Umbilical cord (tissue), 2 donors: ENCODE results near the gene MSX1. TPM values are rescaled to one million over a fixed set of nuclear protein-coding genes. Genes with fewer than 3 reads are reported as not detected.

Experiments used
- DNase-seq: peaks from one replicate; pipeline ENCODE4 v3.0.0-alpha.2; 2015; ENCODE audit warnings: low spot score
- total RNA-seq: library from RNA; depleted of rRNA; stranded (reverse); fragments of >200 nt; gene quantifications from one replicate; pipeline ENCODE4 v1.2.3, GENCODE V29; 2014; ENCODE audit warnings: low replicate concordance; ENCODE audit not compliant: insufficient read depth

MSX1 gene
- total RNA-seq, 1 donor from 2014 or later = 14.0 TPM

DNA sequence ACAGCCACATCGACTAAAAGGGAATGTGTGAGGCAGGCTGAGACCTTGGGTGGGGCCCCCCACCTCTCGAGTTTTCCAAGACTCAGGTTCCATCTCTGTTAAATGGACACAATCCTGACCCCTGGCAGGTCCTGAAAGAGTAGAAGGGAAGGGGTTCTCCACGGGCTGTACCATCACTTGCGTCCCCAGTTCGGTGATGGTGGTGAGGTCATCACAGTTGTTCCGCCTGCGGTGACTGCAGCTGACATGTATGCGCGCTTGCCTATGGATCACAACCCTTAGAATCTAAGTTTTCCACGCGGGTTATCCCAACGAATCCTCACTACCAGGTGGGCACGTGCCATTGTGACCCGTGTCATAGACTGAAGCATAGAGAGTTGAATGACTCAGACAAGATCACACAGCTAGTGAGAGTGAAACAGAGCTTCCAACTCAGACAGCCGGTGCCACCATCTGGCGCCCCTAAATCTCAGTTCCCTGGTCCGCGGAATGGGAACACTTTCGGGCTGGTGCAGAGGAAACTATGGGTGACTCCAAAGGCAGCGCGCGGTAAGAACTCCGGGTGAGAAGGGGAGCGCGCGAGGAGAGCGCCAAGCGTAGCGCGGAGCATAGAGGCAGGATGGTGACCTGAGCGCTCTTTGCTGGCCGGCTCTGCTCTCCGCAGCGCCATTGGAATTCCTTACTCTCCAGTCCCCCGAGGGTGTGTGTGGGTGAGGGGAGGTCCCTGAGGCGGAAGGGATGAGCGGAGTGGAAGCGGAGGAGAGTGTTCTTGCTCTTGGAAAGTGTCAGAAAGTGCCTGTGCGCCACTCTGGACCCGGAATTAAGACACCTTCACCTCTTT, 10.5 kb downstream of the MSX1 start:
- no peak for DNase-seq

DNA sequence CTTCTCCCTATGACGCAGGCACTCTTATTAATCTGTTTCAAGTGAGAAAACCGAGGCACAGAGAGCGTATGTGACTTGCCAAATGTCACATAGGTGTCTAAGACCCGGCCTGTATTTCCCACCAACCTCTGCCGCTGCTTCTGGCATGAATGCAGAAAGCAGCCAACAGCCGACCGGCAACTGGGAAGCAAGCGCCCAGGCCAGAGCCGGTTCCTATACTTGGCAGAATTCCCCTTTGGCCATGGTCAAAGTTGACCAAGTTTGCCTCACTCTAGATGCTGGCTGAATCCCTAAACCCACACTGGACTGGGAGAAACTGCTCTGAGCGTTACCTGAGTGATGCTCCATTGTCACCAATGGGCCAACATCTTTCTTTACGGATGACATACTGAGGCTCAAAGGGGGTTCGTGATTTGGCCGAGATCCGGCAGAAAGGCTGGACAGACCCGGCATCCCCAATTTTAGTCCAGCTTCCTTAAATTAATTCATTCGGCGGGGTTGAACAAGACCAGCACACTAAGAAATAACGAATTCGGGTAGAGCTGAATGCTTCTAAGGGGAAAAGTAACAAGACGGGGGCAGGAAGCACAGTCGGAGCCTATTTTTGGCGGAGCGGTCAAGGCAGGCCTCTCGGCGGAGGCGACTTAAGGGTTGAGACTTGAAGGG, 11.2 kb downstream of the MSX1 start:
- no peak for DNase-seq

DNA sequence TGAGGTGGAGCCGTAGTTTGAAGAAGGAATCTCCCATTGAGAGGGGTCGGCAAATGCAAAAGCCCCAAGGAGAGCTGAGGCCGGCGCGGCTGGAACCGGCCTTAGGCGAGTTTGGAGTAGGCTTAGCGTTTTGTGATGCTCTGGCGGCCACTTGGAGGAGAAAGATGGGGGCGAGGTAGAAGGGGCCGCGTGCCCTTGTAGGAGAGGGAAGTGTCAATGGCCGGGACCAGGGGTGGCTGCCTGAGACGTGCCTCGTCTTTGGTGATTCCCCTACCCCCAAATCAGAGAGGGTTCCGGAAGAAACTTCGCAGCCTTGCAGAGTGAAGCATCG, 11.7 kb downstream of the MSX1 start:
- no peak for DNase-seq

- peak; percentile 41 for DNase-seq
These were observed 12.3 kb downstream of the MSX1 start for GRCh38 chr4:4871573-4872313.

DNA sequence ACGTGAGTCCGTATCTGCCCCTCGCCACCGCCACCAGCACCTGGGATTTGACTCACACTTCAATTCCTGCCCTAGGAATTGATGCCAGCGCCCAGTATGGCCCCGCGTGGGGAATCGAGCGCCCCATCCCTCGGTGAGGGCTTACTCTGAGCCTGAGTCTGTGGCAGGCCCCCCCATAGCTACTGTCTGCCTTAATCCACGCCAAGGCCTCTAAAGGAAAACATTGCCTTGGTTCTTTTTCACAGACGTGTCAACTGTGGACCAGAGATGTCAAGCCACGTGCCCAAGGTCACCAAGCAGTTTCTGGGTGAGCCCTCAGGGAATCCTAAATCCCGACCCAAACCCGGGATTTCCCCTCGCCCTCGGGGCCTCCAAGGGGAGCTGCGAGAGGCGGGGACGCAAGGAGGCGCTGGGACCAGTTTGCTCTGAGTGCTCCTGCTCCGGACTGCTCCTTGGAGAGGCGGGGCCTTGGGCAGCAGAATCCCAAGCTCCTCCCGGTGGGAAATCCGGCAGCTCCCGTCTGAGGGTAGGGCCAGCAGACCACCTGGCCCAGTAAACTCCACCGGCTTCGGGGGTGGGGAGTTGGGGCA, 12.9 kb downstream of the MSX1 start:
- peak; percentile 44 for DNase-seq

- no peak for DNase-seq
These were observed 13.7 kb downstream of the MSX1 start for GRCh38 chr4:4873203-4873602.

DNA sequence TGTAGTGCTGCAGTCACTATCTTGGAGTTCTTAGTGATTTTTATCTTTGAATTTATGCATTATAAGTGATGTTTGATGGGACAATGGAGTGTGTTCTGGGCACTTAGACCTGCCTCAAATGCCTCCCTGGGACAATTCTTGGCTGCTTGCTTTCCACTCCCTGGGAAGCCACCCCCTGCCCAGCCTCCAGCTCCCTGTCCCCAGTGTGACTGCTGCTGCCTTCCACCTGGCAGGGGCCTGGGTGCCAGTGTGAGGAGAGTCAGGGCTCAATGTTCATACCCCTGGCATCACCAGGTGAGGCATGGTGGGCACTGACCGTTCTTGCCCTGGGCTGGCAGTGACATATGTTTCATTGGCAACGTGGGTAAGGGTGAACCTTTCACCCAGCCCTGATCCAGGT, 14.8 kb downstream of the MSX1 start:
- DNase-seq = no peak

- DNase-seq = no peak
These were observed 15.7 kb downstream of the MSX1 start for GRCh38 chr4:4875147-4875546.

DNA sequence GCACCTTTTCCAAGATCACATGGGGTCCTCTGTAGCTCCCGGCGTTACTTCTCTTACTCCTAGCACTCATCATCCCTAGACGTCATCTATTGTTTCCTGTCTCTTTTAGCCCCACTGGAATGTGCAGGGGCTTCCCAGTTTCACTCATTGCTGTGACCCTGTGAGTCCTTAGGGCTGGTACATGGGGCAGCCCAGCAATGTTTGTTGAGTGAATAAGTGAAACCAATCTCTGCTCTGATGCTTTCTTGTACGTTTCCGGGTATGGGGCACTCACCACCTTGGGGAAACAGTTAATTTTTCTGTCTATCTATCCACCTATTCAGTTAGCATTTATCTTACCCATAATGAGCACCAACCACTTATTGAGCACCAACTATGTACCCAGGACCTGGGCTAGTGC, 16.1 kb downstream of the MSX1 start:
- DNase-seq = no peak

- DNase-seq = no peak
These were observed 17.6 kb downstream of the MSX1 start for GRCh38 chr4:4876945-4877661.

DNA sequence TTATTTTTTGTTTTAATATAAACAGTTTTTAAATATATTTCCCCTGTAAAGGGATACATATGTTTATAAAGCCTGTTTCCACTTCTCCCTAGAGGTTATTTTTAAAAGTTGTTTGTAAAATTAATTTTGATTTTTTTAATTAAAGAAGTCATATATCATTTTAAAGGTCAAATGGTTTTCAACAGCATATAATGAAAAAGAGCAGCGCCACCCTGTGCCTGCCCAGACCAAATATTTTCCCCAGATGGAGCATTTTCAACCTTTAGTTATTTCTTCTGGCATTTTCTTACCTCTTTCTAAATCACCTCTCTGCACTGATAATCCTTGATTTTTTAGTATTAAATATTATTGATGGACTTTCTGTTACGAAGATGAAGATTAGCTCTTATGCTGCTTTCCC, 21.0 kb downstream of the MSX1 start:
- DNase-seq = no peak

- DNase-seq = no peak
These were observed 22.0 kb downstream of the MSX1 start for GRCh38 chr4:4881432-4881831.

GRCh38 chr4:4884611-4885010, 25.1 kb downstream of the MSX1 start:
- DNase-seq = no peak

DNA sequence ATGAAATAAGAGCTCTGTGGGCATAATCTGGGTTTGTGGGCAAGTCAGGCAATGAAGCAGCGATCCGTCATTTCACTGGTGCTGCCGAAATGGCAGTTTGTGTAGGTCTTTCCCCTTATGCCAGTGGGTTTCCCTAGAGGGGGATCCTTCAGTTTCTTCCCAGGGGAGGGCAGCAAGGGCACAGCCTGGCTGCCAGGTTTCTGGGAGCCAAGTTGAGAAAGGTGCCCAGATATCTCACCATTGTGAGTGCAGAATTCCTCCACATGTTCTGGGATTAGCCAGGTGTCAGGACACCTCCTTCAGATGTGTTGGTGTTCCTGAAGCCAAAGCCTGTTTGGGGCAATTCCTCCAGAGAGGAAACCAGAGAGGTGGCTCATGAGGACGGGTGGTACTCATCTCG, 28.0 kb downstream of the MSX1 start:
- DNase-seq = no peak

DNA sequence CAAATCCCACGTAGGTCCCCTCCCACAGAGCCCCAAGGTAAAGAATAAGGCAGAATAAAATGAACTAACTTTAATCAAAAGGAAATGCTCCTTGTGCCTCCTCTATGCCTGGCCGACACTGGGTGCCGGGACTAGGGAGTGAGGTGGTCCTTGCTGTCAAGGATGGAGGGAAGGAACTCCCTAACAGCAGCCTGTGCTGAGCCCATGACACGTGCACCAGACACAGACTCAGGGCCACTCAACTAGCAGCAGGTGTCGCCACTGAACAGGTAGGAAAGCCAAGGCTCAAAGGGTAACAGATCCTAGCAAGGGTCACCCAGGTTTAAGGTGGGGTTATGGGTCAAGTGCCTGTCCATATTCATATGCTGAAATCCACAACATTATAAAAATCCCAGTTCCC, 29.2 kb downstream of the MSX1 start:
- DNase-seq = no peak

DNA sequence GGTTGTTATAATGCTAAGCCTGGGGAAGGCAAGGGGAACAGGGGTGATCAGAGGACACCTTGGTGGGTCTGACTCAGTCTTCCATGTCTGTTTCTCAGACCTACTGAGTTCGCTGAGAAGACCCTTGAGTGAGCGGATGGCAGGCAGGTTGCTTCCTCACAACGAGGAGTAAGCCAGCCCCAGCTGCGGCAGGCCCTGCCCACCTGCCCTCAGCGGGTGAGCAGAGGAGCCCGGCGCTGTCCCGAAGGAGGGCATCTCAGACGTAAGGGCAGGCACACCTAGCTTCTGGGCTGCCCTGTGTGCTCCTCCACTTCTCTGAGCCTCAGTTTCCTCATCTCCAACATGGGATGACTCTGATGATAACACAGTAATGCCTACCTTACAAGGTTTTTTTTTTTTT, 30.3 kb downstream of the MSX1 start:
- DNase-seq = no peak

DNA sequence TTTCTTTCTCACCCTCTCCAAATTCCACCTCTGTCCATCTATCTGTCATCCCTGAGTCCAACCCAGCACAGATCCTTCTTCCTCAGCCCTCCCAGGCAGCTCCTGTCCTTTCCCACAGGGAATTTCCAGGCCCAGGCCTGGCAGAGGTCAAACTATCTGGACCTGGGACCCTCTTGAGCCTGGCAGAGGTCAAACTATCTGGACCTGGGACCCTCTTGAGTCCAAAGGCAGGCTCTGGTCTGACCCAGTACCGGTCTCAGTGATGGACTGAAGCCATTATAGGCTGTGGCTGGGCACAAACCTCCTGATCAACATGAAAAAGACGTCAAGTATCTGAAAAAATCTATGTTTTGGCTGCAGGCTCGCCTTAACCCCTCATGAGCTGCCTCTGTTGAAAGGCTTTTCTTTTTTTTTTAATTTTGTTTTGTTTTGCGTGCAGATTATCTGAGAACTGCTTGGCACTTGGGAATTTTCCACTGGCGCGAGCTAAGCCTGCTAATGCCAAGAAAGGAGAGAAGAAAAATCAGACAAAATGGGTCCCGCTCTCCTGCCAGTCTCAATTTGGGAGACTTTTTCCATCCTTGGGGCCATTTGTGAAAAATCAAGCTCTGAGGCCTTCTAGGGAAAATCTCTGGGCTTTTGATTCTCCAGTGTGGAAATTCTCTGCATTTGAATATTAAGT, 31.2 kb downstream of the MSX1 start:
- no peak for DNase-seq

- DNase-seq = peak; percentile 74
These were observed 34.3 kb downstream of the MSX1 start for GRCh38 chr4:4893721-4894120.

DNA sequence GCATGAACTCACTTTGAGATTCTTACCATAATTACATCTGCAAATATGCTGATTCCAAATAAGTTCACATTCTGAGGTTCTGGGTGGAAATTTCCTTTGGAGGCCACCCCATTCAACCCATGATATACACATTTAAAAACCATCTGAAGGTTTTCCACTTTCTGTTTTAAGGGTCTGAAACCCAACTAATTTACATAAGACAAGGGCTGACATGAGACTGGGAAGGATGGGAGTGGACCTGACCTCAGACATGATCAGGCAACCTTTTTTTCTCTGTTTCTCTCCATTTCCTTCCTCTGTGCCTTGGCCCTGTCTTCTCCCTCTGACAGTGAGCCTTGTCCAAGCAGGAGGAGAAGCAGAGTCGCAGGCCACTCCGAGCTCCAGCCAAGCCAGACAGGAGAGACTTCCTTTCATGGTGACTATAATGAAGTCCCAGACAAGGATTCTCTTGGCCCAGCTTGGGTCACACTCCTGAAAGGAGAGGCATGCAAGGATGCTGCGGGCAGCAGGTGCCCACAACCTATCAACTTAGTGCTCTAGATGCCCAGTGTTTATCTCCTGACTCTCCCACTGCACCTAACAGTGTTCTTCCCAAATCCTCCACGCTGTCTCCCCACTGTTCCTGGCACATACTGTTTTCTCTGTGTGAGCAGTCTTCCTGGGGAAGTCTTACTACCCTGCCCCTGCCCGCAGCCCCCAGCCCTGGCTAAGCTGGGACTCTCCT, 39.9 kb downstream of the MSX1 start:
- DNase-seq = no peak

DNA sequence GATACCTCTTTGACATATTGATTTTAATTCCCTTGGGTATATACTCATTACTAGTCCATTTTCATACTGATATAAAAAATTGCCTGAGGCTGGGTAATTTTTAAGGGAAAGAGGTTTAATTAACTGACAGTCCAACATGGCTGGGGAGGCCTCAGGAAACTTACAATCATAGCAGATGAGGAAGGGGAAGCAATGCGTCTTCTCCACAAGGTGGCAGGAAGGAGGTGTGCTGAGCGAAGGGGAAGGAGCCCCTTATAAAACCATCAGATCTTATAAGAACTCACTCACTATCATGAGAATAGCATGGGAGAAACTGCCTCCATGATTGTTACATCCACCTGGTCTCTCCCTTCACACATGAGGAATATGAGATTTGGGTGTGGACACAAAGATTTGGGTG, 42.4 kb downstream of the MSX1 start:
- no peak for DNase-seq
